Upper lobe of left lung (tissue), 6 donors: Measurements from ENCODE around the gene BBC3. TPM values are rescaled to one million over a fixed set of nuclear protein-coding genes. Genes with fewer than 3 reads are reported as not detected.

Experiments
- ATAC-seq, 2 donors: fragments of 200-7000 bp; cut with Tn5 transposase; one replicate each; pipeline ENCODE4 v1.9.1; 2022; ENCODE audit warnings: mild to moderate bottlenecking in 2 of 2, moderate library complexity in 2 of 2; ENCODE audit not compliant: low FRiP score in 2 of 2
- DNase-seq, 2 donors: peaks; one replicate each; pipeline ENCODE4 v3.0.0-alpha.2; 2019 to 2020
- H3K27ac ChIP-seq, 4 donors: fragments of 200-600 bp; sonication (generic); one replicate each; pipeline ENCODE4 v1.5.1; 2016 to 2019
- H3K27me3 ChIP-seq, 4 donors: fragments of 200-600 bp; sonication (generic); one replicate each; pipeline ENCODE4 v1.5.1; 2017 to 2019
- H3K36me3 ChIP-seq, 4 donors: fragments of 200-600 bp; sonication (generic); one replicate each; pipeline ENCODE4 v1.5.1; 2016 to 2019
- H3K4me1 ChIP-seq, 4 donors: fragments of 200-600 bp; sonication (generic); one replicate each; pipeline ENCODE4 v1.5.1; 2018 to 2019
- H3K4me3 ChIP-seq, 4 donors: fragments of 200-600 bp; sonication (generic); one replicate each; pipeline ENCODE4 v1.5.1; 2017 to 2019; ENCODE audit warnings: mild to moderate bottlenecking in 2 of 4, moderate library complexity in 1 of 4
- H3K9me3 ChIP-seq, 4 donors: fragments of 200-600 bp; sonication (generic); one replicate each; pipeline ENCODE4 v1.5.1; 2018 to 2019
- EP300 ChIP-seq, 4 donors: sonication (generic); formaldehyde crosslinking; IDR thresholded peaks; one replicate each; pipeline ENCODE4 v1.5.1; 2017; ENCODE audit warnings: antibody characterized with exemption in 4 of 4, control low read depth in 2 of 4
- POLR2A ChIP-seq, 4 donors: fragments of 450-650 bp; IDR thresholded peaks; one replicate each; pipeline ENCODE4 v1.5.1; 2016 to 2017; ENCODE audit warnings: antibody characterized with exemption in 4 of 4, mild to moderate bottlenecking in 2 of 4
- POLR2AphosphoS5 ChIP-seq, 2 donors: sonication (generic); formaldehyde crosslinking; IDR thresholded peaks; one replicate each; pipeline ENCODE4 v1.5.1; 2017; ENCODE audit warnings: antibody characterized with exemption in 2 of 2
- WGBS, 2 donors: methylation state at CpG; one replicate each; pipeline ENCODE4 v1.1.5; 2017 to 2018; 5-methylcytosine and 5-hydroxymethylcytosine counted together
- total RNA-seq, 6 donors: library from RNA; depleted of rRNA in 4 of 6; stranded (reverse); fragments of >200 nt in 4 of 6; gene quantifications; one replicate each; pipeline versions ENCODE4 v1.1.0 to v1.2.1, GENCODE V29; 2016 to 2021
- TF ChIP-seq, protein P1 (sequence below), 6 experiments: fragments of 450-650 bp in 4 of 6; fragments of 200-600 bp in 2 of 6; sonication (generic) in 2 of 6; IDR thresholded peaks; one replicate each; pipeline ENCODE4 v1.5.1; 2016 to 2019; ENCODE audit warnings: antibody characterized with exemption in 6 of 6
- donor health status: DM: no; HTN: no; CAD: no; lungs with moderate emphysema.
- donor health status: DM: no; HTN: yes; CAD: no; lungs with severe emphysema.

Gene BBC3
- total RNA-seq, 6 donors from 2014 or later, result 7.4 to 29.3 (median 15.9) TPM

- ATAC-seq, result no peak
- 90 to 96% methylated on average over 9 to 10 of the region's 10 CpGs for WGBS, 2 donors
- Histone ChIP-seq H3K4me1 (peaks cover 16 to 23% (median 17%) of the 10 kb centered on the region in 4 donors), H3K27ac (no peak overlapping the region), H3K36me3 (peaks cover 14 to 64% (median 50%) of the 10 kb centered on the region in 4 donors), H3K9me3 (no peaks in the 10 kb centered on the region), H3K27me3 (no peaks in the 10 kb centered on the region), H3K4me3 (no peak overlapping the region)
- TF ChIP-seq, protein P1, sequence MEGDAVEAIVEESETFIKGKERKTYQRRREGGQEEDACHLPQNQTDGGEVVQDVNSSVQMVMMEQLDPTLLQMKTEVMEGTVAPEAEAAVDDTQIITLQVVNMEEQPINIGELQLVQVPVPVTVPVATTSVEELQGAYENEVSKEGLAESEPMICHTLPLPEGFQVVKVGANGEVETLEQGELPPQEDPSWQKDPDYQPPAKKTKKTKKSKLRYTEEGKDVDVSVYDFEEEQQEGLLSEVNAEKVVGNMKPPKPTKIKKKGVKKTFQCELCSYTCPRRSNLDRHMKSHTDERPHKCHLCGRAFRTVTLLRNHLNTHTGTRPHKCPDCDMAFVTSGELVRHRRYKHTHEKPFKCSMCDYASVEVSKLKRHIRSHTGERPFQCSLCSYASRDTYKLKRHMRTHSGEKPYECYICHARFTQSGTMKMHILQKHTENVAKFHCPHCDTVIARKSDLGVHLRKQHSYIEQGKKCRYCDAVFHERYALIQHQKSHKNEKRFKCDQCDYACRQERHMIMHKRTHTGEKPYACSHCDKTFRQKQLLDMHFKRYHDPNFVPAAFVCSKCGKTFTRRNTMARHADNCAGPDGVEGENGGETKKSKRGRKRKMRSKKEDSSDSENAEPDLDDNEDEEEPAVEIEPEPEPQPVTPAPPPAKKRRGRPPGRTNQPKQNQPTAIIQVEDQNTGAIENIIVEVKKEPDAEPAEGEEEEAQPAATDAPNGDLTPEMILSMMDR (IDR thresholded peaks at IDR 0.05), result no peak
- TF ChIP-seq EP300 (IDR thresholded peaks at IDR 0.05) (no peak), POLR2AphosphoS5 (IDR thresholded peaks at IDR 0.05) (no peak), POLR2A (IDR thresholded peaks at IDR 0.05) (no peak)
- peak in 1 of 2 donors; percentile 77 for DNase-seq
Measured at GRCh38 chr19:47270408-47270807, 39.4 kb upstream of the BBC3 start.

DNA sequence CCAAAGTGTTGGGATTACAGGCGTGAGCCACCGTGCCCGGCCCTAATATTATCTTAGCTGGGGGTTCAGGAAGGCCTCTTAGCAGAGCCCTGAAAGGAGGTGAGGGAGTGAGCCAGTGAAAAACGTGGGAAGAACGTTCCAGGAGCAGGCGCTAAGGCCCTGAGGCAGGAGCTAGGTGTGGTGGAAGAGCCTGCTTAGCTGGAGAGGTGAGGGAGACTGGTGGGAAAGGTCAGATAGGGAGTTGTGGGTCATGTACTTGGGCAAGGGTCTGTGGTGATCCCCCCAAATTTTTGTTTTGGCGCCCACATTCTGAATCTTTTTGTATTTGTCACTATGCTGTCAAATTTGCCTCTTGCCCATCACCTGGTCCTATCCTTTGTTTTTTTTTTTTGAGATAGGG lies 38.6 kb upstream of the BBC3 start:
- Histone ChIP-seq H3K4me1 (peaks cover 11 to 16% (median 12%) of the 10 kb centered on the region in 4 donors), H3K9me3 (no peaks in the 10 kb centered on the region), H3K36me3 (peaks cover 22 to 72% (median 58%) of the 10 kb centered on the region in 4 donors), H3K4me3 (no peak overlapping the region), H3K27me3 (no peaks in the 10 kb centered on the region), H3K27ac (no peak overlapping the region)
- ATAC-seq, result no peak
- DNase-seq, result no peak
- 94 to 98% methylated on average over 7 of the region's 7 CpGs for WGBS, 2 donors
- TF ChIP-seq, protein P1 (IDR thresholded peaks at IDR 0.05), result no peak
- no peak for TF ChIP-seq POLR2AphosphoS5 (IDR thresholded peaks at IDR 0.05)
- no peak for TF ChIP-seq EP300 (IDR thresholded peaks at IDR 0.05)
- no peak for TF ChIP-seq POLR2A (IDR thresholded peaks at IDR 0.05)

- peaks cover 8 to 9% (median 9%) of the 10 kb centered on the region in 4 donors for H3K4me1 ChIP-seq
- H3K27ac ChIP-seq, result no peak overlapping the region
- H3K27me3 ChIP-seq, result no peaks in the 10 kb centered on the region
- no peak for ATAC-seq
- no peak for DNase-seq
- no peaks in the 10 kb centered on the region for H3K9me3 ChIP-seq
- H3K4me3 ChIP-seq, result no peak overlapping the region
- H3K36me3 ChIP-seq, result peaks cover 25 to 86% (median 70%) of the 10 kb centered on the region in 4 donors
- TF ChIP-seq, protein P1 (IDR thresholded peaks at IDR 0.05), result no peak
- TF ChIP-seq EP300 (IDR thresholded peaks at IDR 0.05) (no peak), POLR2AphosphoS5 (IDR thresholded peaks at IDR 0.05) (no peak), POLR2A (IDR thresholded peaks at IDR 0.05) (no peak)
- WGBS, 2 donors, result 78 to 87% methylated on average over 6 of the region's 6 CpGs
Measured at GRCh38 chr19:47268028-47268427, 37.0 kb upstream of the BBC3 start.

DNA sequence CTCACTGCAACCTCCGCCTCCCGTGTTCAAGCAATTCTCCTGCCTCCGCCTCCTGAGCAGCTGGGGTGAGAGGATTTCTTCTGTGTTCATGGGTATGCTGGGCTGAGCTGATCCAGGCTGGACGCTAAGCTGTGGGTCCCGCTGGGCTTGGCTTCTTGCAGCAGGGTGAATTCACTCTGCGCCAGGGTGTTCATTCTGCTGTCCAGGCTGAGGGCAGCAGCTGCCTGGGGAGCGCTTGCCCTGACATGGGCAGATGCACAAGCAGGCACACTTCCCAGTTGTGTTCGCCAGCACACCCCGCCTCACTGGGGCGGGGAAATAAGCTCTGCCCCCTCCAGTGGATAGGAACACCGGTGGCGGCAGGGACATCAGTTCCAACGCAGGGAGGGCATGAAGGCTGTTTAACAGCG lies 36.4 kb upstream of the BBC3 start:
- no peaks in the 10 kb centered on the region for H3K27me3 ChIP-seq
- 93 to 95% methylated on average over 9 to 14 of the region's 14 CpGs for WGBS, 2 donors
- ATAC-seq (no peak), DNase-seq (no peak)
- TF ChIP-seq POLR2AphosphoS5 (IDR thresholded peaks at IDR 0.05), result no peak
- TF ChIP-seq, protein P1 (IDR thresholded peaks at IDR 0.05), result no peak
- no peak for TF ChIP-seq EP300 (IDR thresholded peaks at IDR 0.05)
- TF ChIP-seq POLR2A (IDR thresholded peaks at IDR 0.05), result no peak
- H3K36me3 ChIP-seq, result peaks cover 25 to 93% (median 76%) of the 10 kb centered on the region in 4 donors
- H3K27ac ChIP-seq, result no peak overlapping the region
- peaks cover 2 to 4% (median 2%) of the 10 kb centered on the region in 4 donors for H3K4me1 ChIP-seq
- no peaks in the 10 kb centered on the region for H3K9me3 ChIP-seq
- no peak overlapping the region for H3K4me3 ChIP-seq

- WGBS, 2 donors, result 90% methylated on average over 21 of the region's 21 CpGs
- H3K27me3 ChIP-seq, result no peaks in the 10 kb centered on the region
- H3K9me3 ChIP-seq, result no peaks in the 10 kb centered on the region
- no peaks in the 10 kb centered on the region for H3K4me1 ChIP-seq
- peak overlapping the region in 1 of 4 donors; percentile 27 for H3K27ac ChIP-seq
- TF ChIP-seq POLR2A (IDR thresholded peaks at IDR 0.05) (no peak), POLR2AphosphoS5 (IDR thresholded peaks at IDR 0.05) (no peak), EP300 (IDR thresholded peaks at IDR 0.05) (no peak)
- TF ChIP-seq, protein P1 (IDR thresholded peaks at IDR 0.05), result no peak
- ATAC-seq, result no peak
- peak in 1 of 2 donors; percentile 80 for DNase-seq
- peaks cover 25 to 94% (median 77%) of the 10 kb centered on the region in 4 donors for H3K36me3 ChIP-seq
- H3K4me3 ChIP-seq, result no peak overlapping the region
Measured at GRCh38 chr19:47266401-47266941, 35.5 kb upstream of the BBC3 start.
